SKM-1 (cell line): ENCODE results near the gene SEMA3E.

Experiments
- DNase-seq: peaks from one replicate; lab custom pipeline; 2025; ENCODE audit not compliant: unreplicated experiment; lab: John Stamatoyannopoulos, UW

SEMA3E gene

GRCh38 chr7:83366629-83367028 is 282.3 kb downstream of the SEMA3E start:
- no peak for DNase-seq

- DNase-seq = no peak
Observed at GRCh38 chr7:83365746-83366145, 283.2 kb downstream of the SEMA3E start.

- DNase-seq = no peak
Observed at GRCh38 chr7:83362871-83363550, 285.9 kb downstream of the SEMA3E start.

GRCh38 chr7:83359108-83359507 is 289.8 kb downstream of the SEMA3E start:
- no peak for DNase-seq

GRCh38 chr7:83355143-83355542 is 293.8 kb downstream of the SEMA3E start:
- DNase-seq = no peak

GRCh38 chr7:83347945-83348444 is 300.9 kb downstream of the SEMA3E start:
- no peak for DNase-seq

GRCh38 chr7:83339907-83340306 is 309.0 kb downstream of the SEMA3E start:
- no peak for DNase-seq

GRCh38 chr7:83338277-83338950 is 310.5 kb downstream of the SEMA3E start:
- DNase-seq = no peak

- DNase-seq = no peak
Observed at GRCh38 chr7:83337050-83337449, 311.9 kb downstream of the SEMA3E start.

- DNase-seq = no peak
Observed at GRCh38 chr7:83326223-83326622, 322.7 kb downstream of the SEMA3E start.

- no peak for DNase-seq
Observed at GRCh38 chr7:83325083-83325482, 323.9 kb downstream of the SEMA3E start.

GRCh38 chr7:83324596-83324995 is 324.3 kb downstream of the SEMA3E start:
- DNase-seq = no peak

- DNase-seq = no peak
Observed at GRCh38 chr7:83321011-83321410, 327.9 kb downstream of the SEMA3E start.

- no peak for DNase-seq
Observed at GRCh38 chr7:83313931-83314330, 335.0 kb downstream of the SEMA3E start.
